Fibroblast of skin of back (primary cell): ENCODE measurements around the gene PKP4.
A peak's percentile ranks its signal among the peaks of the same experiment; 100 is the strongest.
"Not testable (repeated sequence)": the region's sequence is repeated elsewhere in the genome, so short reads cannot be mapped to it uniquely, and the experiment has no call there.

Source experiments
- DNase-seq: peaks from one replicate; pipeline ENCODE4 v3.0.0-alpha.2; 2013

The PKP4 gene

GRCh38 chr2:158473300-158473699 lies 16.5 kb downstream of the PKP4 start:
- DNase-seq = not testable (repeated sequence)

- no peak for DNase-seq
Measured at GRCh38 chr2:158473719-158474392, 17.1 kb downstream of the PKP4 start.

- not testable (repeated sequence) for DNase-seq
Measured at GRCh38 chr2:158474526-158475011, 17.8 kb downstream of the PKP4 start.

GRCh38 chr2:158477202-158477601 lies 20.4 kb downstream of the PKP4 start:
- DNase-seq = no peak

GRCh38 chr2:158478237-158478636 lies 21.5 kb downstream of the PKP4 start:
- DNase-seq = no peak

GRCh38 chr2:158478816-158479215 lies 22.1 kb downstream of the PKP4 start:
- DNase-seq = no peak

- DNase-seq = no peak
Measured at GRCh38 chr2:158481116-158481515, 24.4 kb downstream of the PKP4 start.

GRCh38 chr2:158482594-158482993 lies 25.8 kb downstream of the PKP4 start:
- DNase-seq = peak; percentile 43

GRCh38 chr2:158484892-158485556 lies 28.3 kb downstream of the PKP4 start:
- DNase-seq = no peak

GRCh38 chr2:158486150-158486969 lies 29.6 kb downstream of the PKP4 start:
- no peak for DNase-seq

- peak; percentile 55 for DNase-seq
Measured at GRCh38 chr2:158486970-158487325, 30.2 kb downstream of the PKP4 start.

GRCh38 chr2:158487419-158487818 lies 30.7 kb downstream of the PKP4 start:
- DNase-seq = peak; percentile 64

- no peak for DNase-seq
Measured at GRCh38 chr2:158488442-158489216, 31.9 kb downstream of the PKP4 start.

- DNase-seq = no peak
Measured at GRCh38 chr2:158489366-158490112, 32.8 kb downstream of the PKP4 start.

- no peak for DNase-seq
Measured at GRCh38 chr2:158491072-158491471, 34.3 kb downstream of the PKP4 start.

- no peak for DNase-seq
Measured at GRCh38 chr2:158493458-158493857, 36.7 kb downstream of the PKP4 start.

- peak; percentile 93 for DNase-seq
Measured at GRCh38 chr2:158495175-158495574, 38.4 kb downstream of the PKP4 start.

- DNase-seq = no peak
Measured at GRCh38 chr2:158496986-158497385, 40.2 kb downstream of the PKP4 start.

- DNase-seq = no peak
Measured at GRCh38 chr2:158497486-158497885, 40.7 kb downstream of the PKP4 start.

- DNase-seq = no peak
Measured at GRCh38 chr2:158498043-158498748, 41.4 kb downstream of the PKP4 start.

- no peak for DNase-seq
Measured at GRCh38 chr2:158498749-158499136, 42.0 kb downstream of the PKP4 start.
